Measurements from ENCODE around the gene FIG4.

GRCh38 chr6:109834595-109835437, 143.7 kb downstream of the FIG4 start:
- TF ChIP-seq CTCF (conservative IDR thresholded peaks at IDR 0.05; ENCODE audit: low read depth, low read length) = no peak
- TF ChIP-seq RCOR1 (IDR thresholded peaks at IDR 0.05; ENCODE audit: insufficient replicate concordance, low read length) = no peak
- TF ChIP-seq POLR2A (IDR thresholded peaks at IDR 0.05; ENCODE audit: low read depth, low read length) = no peak
- TF ChIP-seq NFE2L2 (IDR thresholded peaks at IDR 0.05; ENCODE audit: low read depth, low read length) = no peak
- no peak for TF ChIP-seq MAZ (IDR thresholded peaks at IDR 0.05; ENCODE audit: borderline replicate concordance, low read depth, low read length)
- TF ChIP-seq RAD21 (IDR thresholded peaks at IDR 0.05; ENCODE audit: low read length) = no peak
- TF ChIP-seq MAFK (IDR thresholded peaks at IDR 0.05; ENCODE audit: low read depth, low read length) = no peak
